Ovary (tissue), 3 donors: ENCODE results near the gene ADAMTS12.

Source experiments
- CTCF ChIP-seq, 3 donors: fragments of 450-650 bp in 2 of 3; fragments of 200-600 bp in 1 of 3; IDR thresholded peaks; one replicate each; pipeline versions ENCODE4 v1.5.1 to v1.8.0; 2016 to 2022; ENCODE audit warnings: antibody characterized with exemption in 3 of 3, mild to moderate bottlenecking in 1 of 3
- EP300 ChIP-seq: sonication (generic); formaldehyde crosslinking; IDR thresholded peaks from one replicate; pipeline ENCODE4 v1.6.1; 2017; ENCODE audit warnings: antibody characterized with exemption
- POLR2A ChIP-seq: fragments of 450-650 bp; IDR thresholded peaks from one replicate; pipeline ENCODE4 v1.6.1; 2017; ENCODE audit warnings: antibody characterized with exemption, mild to moderate bottlenecking, moderate library complexity
- donor health status: DM: no; HTN: no; CAD: no.

DNA sequence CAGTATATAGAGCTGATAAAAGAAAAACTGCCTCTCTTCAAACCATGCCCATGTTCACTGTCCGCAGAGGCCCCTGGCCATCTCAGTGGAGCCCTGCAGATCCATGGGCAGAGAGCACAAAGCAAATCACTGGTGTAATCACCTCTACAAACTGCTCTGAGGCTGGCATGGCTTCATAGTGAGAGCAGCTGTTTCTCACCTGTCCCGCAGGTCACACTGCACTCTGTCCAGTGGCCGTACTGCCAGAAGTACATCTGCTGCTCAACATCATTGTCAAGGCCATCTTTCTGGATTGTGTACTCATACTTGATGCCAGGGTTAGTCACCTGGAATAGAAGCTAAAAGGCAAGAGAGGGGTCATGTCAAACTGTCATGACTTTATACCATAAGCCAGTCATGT is 277.8 kb downstream of the ADAMTS12 start:
- TF ChIP-seq CTCF (IDR thresholded peaks at IDR 0.05) (no peak), POLR2A (no peak), EP300 (no peak)
